Activated effector memory CD4-positive, alpha-beta T cell treated with Interleukin-2 at 50 U/mL for 16 hours (primary cell): ENCODE measurements around the gene CDK18.
A peak's percentile ranks its signal among the peaks of the same experiment; 100 is the strongest.

Source experiments
- DNase-seq: peaks from one replicate; pipeline ENCODE4 v3.0.0-alpha.2; 2020

The CDK18 gene

GRCh38 chr1:205506409-205507200, 2.1 kb downstream of the CDK18 start:
- DNase-seq, result no peak

DNA sequence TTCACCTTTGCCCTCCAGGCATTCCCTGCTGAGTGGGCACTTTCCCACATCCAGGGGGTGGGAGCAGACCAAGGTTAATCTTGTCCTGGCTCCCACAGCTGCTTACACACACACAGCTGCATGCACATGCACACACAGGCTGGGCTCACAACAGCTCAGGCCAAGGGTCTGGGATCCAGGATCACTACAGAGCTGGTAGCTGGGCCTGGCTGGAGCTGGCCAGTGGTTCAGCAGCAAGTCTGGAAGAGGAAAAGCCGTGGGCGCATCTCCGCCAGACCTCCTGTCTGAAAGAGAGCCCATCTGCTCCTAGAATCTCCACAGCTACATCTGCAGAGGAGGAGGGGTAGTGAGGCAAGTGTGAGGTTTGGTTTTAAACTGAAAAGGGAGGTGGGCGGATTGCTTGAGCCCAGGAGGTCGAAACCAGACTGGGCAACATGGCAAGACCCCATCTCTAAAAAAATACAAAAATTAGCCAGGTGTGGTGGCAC, 3.8 kb downstream of the CDK18 start:
- no peak for DNase-seq

DNA sequence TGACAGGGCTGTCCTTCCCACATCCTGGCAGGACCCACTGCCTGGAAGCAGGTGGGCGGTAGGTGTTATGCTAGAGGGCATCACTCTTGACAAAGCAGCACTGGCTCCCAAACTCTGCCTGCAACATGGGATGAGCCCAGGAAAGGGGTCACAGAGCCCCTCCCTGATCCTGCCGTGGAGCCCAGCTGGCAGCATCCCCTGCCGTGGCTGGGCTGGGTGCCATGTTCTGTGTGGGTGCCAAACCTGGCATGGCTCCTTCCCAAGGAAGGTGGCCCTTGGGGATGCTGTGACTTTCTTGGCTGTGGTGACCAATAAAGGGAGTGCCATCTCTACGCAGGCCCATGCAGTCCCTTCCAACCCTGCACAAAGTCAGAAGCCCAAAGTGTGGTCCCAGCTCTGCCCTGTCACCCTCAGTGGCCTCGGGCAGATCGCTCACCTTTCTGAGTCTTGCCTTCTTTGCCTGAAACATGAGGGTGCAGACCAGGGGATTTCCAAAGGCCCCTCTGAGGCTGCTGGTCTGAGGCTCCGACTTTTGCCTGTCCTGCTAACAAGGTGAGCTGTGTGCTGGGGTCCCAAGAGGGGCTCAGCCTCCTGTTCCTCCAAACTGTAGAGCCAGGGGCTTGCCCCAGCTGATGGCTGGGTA, 6.0 kb downstream of the CDK18 start:
- DNase-seq, result no peak

DNA sequence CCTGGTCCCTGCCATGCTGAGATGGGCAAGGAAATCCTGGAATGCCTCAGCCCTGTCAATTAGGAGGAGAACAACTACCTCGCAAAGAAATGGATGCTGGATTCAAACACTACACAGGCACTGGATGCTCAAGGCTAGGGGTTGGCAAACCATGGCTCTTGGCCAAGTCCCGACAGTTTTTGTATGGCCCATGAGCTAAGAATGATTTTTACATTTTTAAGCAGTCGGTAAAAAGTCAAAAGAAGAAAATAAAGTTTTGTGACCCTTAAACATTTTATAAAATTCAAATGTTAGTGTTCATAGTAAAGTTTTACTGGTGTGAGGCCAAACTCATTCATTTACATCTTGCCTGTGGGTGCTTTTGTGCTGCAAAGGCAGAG, 6.5 kb downstream of the CDK18 start:
- no peak for DNase-seq

DNA sequence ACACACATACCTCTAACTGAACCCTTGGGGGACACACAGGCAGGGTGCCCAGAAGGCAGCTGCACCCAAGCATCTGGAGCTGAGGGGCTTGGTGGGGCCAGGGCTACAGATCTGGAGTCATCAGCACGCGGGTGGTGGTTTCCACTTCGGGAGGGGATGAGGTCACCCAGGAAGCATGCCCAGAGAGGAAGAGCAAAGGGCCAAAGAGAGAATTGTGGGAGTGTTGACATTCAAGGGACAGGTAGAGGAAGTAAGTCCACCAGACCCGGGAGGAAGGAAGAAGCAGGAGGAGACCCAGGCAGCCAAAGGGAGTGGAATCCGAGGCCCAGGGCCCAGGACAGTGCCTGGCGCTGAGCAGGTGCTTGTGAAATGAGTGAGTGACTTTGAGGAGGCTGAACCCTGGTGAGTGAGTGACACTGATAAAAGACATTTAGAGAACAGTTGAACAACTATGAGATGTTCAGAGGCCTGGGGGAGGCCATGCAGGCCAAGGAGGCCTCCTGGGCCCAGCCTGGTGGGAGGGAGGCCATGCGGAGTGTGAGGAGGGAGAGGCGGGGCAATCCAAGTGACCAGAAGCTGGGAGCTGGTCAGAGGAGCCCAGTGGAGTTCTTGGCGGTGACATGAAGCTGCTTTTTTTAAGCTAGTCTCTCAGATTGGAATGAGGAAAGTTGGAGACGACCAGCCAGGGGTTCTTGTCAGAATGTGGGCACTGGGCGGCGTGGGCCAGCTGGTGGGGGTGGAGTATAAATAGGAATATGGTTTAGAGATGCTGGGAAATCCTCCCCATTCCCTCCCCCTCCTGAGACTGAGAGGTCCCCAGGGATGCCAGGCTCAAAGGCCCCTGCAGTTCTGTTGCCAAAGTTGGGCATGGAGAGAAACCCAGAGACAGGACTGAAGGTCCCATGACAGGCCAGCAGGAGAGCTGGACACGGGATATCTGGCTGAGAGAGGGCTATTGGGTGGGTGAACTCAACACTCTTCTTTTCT, 7.9 kb downstream of the CDK18 start:
- no peak for DNase-seq

DNA sequence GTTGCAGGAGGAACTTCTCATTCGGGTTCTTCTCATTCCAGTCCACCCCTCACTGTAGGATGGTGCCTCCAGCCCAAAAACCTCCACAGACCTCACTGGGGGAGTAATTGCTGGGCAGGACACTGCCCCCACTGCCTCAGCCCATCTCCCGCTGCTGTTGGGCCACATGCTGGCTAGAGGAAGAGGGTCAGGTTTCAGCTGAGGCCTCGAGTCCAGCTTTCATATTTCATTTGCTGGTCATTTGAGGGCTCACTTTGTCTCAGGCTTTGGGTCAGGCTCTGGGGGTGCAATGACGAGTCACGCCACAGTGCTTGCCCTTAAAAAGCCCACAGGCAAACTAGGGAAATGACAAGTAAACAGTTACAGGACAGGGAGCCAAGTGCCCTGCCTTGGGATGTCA, 9.3 kb downstream of the CDK18 start:
- DNase-seq, result no peak

DNA sequence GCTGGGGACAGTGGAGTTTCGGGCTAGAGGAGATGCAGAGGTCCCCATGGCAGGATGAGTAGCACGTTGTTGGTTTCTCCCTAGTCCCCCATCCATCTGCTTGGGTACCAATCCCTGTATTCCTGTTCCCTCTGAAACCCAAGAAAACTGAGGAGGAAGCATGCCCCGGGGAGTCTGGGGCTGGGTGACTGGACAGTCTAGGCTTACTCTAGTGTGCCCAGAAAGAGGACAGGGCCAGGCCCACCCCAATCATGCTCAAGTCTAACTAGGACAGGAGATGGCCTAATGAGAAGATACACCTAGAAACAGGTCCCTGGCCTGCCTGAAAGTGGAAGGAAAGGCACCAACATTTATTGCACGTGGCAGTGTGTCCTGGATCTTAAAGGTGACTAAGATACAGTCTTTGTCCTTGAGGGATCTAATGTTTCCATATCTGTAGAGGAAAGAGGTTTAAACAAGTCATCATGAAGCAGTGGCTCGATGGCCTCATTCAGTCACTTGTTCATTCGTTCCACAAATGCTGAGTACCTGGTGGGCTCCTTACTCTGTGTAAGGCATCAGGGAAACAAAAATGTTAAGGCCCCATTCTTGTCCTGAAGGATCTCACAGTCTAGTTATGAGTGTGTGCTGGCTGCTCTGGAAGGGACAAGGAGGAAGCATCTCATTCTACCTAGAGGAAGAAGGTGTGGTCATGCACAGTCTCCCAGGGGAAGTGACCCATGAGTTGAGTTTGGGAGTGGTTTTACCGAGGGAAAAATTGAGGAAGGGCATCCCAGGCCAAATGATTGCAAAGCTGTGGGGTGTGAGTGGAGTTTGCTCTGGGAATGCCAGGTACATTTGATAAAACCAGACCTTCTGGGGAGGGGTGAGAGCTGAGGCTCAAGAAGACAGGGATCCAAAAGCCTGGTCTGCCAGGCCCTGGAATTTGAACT, 10.0 kb downstream of the CDK18 start:
- DNase-seq, result no peak

DNA sequence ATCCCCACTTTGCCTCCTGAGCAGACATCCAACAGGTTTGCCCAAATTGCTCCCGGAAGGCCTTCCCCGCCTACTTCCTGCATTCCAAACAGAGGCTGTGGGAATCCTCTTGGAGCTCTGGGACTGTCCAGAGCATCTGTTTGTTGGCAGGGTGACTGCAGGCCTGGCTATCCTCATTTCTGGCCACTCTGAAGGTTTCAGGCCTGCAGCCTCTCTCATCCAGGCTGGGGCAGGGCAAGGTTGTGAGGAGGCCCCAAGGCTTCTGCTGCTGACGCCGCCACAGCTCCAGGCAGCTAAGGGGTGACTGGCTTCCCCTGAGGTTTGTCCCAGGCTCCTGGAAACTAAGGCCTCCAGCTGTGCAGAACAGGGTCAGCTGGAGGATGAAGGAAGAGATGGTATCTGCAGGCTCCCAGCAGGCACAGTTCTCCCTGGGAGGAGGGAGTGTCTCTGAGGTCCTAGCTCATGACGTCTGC, 11.3 kb downstream of the CDK18 start:
- no peak for DNase-seq

DNA sequence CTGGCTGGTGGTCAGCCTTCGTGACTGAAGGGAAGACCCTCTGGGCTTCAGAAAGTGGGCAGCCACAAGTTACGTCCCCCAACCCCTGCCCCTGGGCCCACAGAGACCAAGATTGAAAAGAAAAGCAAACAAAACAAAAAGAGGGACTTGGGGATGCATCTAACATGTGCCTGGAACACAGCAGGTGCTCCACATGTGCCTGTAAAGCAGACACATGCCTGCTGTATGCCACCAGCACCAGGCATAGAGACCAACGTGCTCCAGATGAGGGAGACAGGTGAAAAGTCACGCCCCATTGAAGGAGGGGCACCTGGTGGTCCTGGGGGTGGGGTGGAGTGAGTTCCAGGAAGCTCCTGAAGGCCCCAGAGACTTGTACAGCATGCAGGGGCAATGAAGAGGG, 11.9 kb downstream of the CDK18 start:
- DNase-seq, result no peak

DNA sequence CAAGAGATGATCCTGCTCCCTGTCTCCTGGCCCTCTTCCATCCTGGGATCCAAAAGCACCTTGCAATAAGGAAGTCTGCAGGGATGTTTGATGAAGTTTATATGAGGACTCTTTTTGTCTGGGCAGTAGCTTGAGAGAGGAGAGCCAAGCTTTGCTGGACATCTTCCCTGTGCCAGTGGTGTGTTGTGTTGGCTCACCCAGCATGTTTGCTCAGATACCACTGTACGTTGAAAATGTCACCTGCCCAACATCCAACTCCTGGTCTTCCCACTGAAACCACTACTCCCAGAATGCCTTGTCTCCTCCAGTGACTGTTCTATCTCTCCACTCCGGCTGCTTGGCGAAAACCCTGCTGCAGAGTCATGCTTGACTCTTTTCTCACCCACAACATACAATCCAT, 12.8 kb downstream of the CDK18 start:
- no peak for DNase-seq

GRCh38 chr1:205517763-205518162, 13.3 kb downstream of the CDK18 start:
- no peak for DNase-seq

DNA sequence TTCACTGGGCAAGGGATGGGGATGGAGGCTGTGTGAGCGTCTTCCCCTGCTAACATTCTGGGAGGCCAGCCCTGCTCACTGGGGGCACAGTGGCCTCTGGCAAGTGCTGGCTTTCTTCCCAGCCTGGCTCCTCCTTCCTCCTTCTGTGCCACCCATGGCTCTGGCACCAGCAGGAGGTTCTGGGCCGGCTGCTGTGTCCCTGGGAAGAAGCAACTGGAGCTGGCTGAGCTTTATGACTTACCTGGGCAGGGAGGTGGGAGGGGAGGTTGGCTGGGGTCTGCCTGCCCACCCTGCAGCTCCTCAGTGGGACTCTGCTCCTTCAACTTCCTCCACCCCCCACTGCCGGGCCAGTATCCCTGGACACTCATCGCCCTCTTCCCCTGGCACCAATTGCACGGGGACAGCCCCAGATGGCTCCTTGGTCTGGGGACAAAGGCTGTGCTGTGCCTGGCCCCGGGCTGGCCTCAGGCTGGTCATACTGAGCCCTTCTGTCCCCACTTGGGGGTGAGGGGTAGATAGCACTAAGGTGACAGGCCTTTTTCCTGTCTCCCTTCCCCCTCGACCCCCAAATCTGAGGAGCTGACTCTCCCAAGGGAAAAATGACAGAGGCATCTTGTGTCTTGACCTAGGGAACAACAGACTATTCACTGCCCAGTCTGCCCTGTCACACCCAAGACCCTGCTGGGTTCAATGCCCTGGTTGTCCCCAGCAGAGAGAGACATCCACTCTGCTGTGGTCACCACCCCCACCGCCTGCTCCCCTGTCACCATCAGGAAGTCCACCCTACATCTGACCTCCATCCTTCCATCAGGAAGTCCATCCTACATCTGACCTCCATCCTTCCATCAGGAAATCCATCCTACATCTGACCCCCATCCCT, 14.4 kb downstream of the CDK18 start:
- DNase-seq, result no peak

- DNase-seq, result no peak
Measured at GRCh38 chr1:205519541-205520131, 15.2 kb downstream of the CDK18 start.

DNA sequence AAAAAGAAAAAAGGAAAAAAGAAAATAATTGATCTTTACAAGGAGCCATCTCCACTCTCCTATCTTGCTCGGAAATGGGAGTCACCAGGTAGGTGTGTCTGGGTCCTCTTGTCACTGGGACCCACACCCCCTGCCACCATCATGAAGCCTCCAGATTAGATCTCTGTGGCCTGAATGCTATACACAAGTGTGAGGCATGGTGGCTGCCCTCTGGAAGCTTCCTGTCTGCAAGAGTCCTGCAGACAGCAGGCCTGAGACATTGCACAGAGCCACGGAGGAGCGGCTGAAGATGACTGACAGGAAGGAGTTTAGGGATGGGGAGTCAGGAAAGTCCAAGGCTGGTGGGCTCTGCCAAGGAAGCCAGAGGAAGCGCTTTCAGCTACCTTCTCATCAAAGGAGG, 16.2 kb downstream of the CDK18 start:
- no peak for DNase-seq

DNA sequence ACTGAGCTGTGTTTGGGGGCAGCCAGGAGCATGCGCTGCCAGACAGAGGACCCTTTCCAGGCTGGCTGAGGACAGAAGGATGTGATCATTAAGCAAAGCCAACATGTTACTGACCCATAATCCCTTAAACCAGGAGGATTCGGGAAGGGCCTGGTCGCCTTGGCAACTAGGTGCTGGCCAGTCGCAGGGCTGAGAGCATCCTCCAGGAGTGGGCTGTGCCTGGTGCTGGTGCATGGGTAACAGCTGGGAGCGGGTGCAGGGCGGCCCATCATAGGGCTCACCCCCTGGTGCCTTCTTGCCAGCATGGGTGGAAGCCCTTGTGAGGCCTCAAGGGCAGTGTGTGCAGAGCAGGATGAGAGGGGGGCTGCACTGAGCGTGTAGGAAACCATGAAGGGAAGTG, 17.2 kb downstream of the CDK18 start:
- DNase-seq, result no peak

DNA sequence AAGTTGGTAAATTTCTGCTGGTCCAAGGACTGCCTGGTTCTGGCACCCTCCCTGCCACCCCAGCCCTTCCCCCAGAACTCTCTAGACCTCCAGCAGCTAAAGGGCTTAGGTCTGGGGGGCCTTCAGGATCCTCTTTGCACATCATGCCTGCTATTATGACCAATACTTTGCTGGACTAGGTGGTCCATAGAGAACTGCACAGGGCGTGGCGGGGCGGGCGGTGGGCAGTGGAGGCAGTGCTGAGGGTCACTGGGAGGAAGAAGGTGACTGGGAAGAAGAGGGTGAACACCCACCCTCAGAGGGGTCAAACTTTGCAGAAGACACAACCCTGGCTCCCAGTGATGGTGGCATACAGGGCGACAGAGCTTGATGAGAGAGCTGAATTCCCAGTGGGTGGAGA, 18.2 kb downstream of the CDK18 start:
- DNase-seq, result no peak

DNA sequence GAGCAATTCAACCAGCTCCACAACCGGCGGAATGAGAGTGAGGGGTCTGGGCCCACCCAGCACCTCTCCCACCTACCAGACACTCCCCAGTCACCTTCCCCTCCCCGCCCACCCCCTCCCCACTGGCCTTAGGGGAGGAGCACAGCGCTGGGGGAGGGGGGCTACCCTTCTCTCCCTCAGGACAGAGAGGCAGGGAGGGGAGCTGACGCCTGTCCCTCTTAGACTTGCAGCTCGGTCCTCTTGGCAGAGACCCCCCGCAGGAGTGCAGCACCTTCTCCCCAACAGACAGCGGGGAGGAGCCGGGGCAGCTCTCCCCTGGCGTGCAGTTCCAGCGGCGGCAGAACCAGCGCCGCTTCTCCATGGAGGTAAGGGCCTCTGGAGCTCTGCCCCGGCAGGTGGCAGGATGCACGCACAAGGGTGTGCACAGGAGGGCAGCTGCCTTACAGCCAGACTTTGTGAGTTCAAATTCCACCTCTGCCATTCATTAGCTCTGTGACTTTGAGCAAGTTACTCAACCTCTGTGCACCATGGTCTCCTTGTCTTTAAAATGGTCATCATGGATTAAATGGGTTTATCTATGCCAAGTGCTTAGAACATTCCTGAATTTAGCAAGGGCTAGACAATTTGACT, 18.9 kb downstream of the CDK18 start:
- no peak for DNase-seq

GRCh38 chr1:205523891-205524793, 19.7 kb downstream of the CDK18 start:
- DNase-seq, result peak; percentile 54

GRCh38 chr1:205524794-205525101, 20.3 kb downstream of the CDK18 start:
- DNase-seq, result no peak
